Midbrain (tissue), 1 donor: Measurements from ENCODE around the gene HK1.
"Not testable (repeated sequence)": the region's sequence is repeated elsewhere in the genome, so short reads cannot be mapped to it uniquely, and the experiment has no call there.

Experiments
- DNase-seq: peaks from one replicate; lab custom pipeline; 2025; lab: John Stamatoyannopoulos, UW

Gene HK1

GRCh38 chr10:69308304-69308703 lies 30.0 kb downstream of the HK1 start:
- DNase-seq: not testable (repeated sequence)

GRCh38 chr10:69311309-69311708 lies 33.0 kb downstream of the HK1 start:
- DNase-seq: no peak

GRCh38 chr10:69312528-69312927 lies 34.2 kb downstream of the HK1 start:
- DNase-seq: no peak

DNA sequence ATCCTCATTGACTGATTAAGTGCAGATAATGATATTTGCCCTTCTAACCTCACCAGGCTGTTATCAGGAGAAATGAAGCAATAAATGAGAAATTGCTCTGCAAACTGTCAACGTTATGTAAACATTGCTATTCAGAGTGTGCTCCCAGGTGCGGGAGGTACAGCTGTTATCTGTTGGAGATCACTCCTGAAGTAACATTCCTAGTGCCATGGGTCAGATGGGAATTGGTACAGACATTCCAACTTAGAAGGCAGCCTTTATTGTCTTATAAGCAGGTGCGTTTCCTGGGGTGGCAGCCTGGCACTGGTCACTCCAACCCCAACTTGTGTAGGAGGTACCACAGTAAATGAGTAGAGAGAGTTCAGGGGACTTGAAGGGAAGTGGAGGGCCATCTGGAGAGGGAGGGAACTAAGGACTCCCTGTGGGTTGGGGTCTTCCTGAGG lies 36.8 kb downstream of the HK1 start:
- DNase-seq: no peak

DNA sequence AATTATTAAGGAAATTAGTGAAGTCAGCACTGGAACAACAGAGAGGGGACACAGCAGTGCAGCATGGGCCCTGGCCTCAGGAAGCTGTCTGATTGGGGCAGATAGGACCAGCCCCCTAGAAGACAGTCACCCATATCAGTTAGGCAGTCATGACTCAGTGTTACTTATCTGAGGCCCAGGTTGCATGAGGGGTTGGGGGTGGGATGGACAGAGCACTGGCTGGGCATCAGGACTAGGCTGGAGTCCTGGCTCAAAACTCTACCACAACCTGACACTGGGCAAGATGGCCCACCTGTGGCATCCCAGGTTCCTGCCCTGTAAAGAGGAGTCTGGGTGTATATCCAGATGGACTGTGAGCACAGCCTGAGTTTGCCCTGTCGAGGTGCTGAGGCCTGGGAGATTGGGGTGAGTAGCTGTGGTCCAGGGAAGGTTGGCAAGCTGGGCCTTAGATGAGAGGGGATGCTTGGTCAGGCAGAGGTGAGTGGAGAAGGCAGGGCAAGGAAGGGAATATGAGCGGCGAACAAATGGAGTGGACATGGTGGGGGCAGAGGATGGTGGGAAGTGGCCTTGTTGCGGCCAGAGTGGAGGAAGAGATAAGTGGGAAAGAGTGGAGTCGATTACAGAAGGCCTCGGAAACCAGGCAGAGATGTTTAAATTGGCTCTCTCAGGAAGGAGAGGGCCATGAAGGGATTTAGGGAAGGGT lies 37.5 kb downstream of the HK1 start:
- no peak for DNase-seq

DNA sequence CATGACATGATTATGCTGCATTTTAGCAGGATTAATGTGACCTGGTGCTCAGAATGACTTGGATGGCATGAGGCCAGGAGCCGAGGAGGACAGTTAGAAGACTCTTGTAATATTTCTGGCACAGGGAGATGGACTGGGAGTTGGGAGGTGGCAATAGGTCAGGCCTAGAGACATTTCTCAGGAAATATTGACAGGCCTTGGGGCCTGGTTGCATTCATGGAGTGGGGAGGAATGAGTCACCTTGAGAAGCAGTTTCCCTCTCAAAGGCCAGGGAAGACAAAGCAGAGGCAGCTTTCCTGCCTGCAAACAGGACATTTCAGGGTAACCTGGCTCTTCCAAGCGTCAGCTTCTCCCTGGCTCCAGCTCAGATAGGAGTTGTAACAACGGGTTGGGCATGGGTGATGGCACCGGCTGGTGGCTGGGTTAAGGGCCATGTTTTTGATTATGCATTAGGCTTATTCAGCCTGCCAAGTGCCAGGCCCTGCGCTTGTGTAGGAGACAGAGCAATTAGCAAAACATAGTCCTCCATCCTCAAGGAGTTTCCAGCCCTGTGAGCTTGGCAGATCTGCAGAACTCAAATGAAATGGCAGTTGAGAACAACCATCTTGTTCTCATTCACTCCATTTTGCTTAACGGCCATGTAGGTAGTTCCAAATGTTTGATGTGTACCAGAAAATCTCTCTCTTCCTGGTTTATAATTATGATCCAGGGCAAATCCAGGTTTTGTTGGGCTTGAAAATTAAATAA lies 38.2 kb downstream of the HK1 start:
- no peak for DNase-seq

DNA sequence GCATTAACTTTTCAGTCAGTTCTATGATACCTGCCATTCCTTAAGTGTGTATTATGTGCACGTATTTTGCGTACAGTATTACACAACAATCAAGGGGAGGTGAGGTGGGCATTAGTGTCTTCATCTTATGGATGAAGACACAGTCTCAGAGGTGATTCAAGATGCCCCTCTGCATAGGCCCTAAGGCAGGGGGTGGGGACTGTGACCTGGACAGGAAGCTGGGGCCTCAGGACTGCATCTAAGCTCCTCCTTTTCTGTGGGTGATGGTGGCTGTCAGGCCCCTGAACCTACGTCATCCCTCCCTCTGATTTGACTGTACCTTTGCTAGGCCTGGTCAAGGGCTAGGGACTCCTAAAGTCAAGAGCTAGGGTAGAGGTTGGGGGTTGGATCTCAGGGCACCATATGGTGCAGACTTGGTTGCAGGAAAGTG lies 38.9 kb downstream of the HK1 start:
- DNase-seq: no peak

- no peak for DNase-seq
These were observed 39.4 kb downstream of the HK1 start for GRCh38 chr10:69317626-69318105.

GRCh38 chr10:69318106-69318866 lies 40.0 kb downstream of the HK1 start:
- DNase-seq: peak; percentile 87

DNA sequence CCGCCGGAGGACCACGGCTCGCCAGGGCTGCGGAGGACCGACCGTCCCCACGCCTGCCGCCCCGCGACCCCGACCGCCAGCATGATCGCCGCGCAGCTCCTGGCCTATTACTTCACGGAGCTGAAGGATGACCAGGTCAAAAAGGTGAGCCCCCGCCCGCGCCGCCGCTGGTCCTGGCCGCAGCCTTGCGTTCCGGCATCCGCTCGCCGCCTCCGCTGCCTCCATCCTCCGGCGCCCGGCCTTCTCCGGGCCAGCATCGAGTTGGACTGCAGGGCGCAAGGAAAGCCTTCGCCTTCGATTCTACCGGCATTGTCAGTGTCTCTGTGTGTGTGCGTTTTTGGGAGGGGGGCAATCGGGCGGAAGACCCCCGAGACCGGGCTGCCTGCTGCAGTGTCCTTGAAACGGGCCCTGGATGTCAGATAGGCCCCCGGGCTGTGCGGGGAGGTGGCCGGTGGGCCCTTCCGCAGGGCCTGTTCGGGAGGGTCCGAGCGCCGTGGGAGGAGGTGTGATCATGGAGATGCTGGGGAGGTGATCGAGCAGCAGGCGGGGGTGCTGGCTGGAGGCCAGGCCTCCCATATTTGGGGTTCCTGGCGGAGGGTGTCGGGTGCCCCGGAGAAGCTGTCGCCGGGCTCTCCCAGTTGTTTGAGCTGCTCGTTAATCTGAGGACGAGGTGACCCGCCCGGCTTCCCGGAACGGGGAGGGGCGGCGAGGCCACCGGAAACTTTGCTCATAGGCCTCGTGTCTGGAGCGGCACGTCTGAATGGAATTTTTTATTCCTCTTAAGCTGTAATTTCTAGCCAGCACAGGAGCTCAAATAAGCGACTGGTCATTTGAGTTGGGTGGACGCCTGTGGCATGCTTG lies 40.8 kb downstream of the HK1 start:
- no peak for DNase-seq

- DNase-seq: no peak
These were observed 41.6 kb downstream of the HK1 start for GRCh38 chr10:69319841-69320316.

GRCh38 chr10:69320521-69320920 lies 42.2 kb downstream of the HK1 start:
- no peak for DNase-seq

DNA sequence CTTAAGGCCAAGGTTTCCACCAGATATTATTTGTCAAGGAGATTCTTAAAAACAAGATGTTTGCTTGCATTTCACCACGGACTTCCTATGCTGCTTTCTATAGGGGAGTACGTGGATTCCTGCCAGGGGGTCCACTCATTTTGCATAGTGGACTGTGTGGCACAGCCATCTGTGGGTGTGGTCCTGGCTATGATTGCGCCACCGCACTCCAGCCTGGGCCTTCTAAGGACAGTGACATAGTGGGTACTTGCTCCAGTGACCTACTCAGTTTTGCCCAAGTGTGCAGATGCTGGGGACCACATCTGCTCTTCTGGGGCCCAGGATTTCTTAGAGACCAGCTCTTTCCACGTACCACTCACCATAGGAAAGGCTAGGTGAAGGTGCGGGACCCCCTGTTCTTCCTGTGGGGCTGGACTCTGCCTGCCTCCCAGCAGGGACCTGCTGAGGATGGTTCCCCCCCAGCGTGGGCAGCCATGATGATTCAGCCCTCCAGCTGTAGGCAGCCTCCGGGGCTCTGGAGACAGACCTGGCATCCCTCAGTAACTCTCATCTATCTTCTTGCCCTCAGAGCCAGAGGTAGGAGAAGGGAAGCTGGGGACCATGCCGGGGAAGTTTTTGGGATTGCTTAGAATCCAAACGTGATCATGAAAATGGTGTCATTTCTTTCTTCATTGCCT lies 42.9 kb downstream of the HK1 start:
- no peak for DNase-seq

DNA sequence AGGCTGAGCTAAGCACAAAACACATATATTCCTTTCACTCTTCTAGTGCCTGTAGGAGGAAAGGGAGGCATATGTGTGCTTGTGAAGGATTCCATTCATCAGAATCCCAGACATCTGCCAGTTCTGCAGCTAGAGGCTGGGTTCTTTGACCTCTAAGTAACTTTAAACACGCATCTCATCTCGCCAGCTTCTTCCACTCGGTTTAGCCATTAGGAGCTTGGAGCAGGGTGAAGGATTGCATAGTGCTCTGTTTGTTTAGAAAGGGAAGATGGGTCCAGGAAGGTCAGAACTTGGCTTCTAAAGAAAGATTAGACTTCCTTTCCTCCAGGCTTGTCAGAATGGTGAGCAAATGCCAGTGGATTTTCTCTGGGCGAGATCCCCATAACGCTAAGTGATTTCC lies 43.6 kb downstream of the HK1 start:
- DNase-seq: no peak

- DNase-seq: not testable (repeated sequence)
These were observed 44.0 kb downstream of the HK1 start for GRCh38 chr10:69322346-69322745.

GRCh38 chr10:69323622-69324021 lies 45.3 kb downstream of the HK1 start:
- DNase-seq: no peak

DNA sequence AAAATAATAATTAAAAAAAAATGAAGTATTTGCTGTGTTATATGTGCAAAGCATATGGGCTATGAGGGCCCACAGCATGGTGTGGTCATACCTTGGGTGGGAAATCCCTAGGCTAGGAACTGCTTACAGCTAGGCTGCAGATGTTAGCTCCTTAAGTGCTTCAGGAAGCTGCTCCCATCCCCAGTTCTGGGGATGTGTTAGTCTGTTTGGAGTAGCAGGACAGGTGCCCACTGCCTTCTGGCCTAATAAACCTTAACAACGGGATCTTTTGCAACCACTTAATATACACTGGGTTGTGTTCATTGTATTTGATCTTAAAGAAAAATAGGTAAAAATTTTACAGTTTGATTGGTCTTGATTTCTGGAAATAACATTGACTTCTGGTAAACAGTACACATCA lies 46.3 kb downstream of the HK1 start:
- no peak for DNase-seq

GRCh38 chr10:69325637-69326523 lies 47.6 kb downstream of the HK1 start:
- not testable (repeated sequence) for DNase-seq

DNA sequence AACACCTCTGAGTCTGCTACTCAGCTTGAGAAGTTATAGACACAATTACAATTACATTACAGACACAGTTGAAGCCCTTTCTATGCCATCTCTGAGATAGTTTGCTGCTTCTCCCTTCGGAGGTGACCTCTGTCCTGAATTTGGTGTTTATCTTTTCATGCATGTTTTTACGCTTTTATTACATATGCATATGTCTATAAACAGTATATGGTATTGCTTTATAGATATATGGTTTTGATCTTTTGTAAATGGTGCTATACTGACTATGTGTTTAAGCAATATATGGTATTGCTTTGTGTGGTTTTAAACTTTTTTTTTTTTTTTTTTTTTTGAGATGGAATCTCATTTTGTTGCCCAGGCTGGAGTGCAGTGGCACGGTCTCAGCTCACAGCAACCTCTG lies 48.4 kb downstream of the HK1 start:
- no peak for DNase-seq
